Measurements from ENCODE around the gene MAP4K4.
"Not testable (repeated sequence)": the region's sequence is repeated elsewhere in the genome, so short reads cannot be mapped to it uniquely, and the experiment has no call there.

Gene MAP4K4

GRCh38 chr2:101736233-101736632, 38.7 kb downstream of the MAP4K4 start:
- peak; percentile 29 to 87 (median 70) for DNase-seq
- intact Hi-C loops (cut with DNase I): loop anchor here (5.0 kb wide), 1 partner anchor 39 kb away; the partner anchor contains the start of gene MAP4K4

- peak in 1 of 42 donors; percentile 40 for DNase-seq
- intact Hi-C loops (cut with DNase I): loop anchor here (5.0 kb wide), 1 partner anchor 40 kb away; the partner anchor contains the start of gene MAP4K4
Observed at GRCh38 chr2:101736861-101737291, 39.4 kb downstream of the MAP4K4 start.

- peak in 1 of 42 donors; percentile 43 for DNase-seq
- intact Hi-C loops (cut with DNase I): loop anchor here (5.0 kb wide), 1 partner anchor 40 kb away; the partner anchor contains the start of gene MAP4K4
Observed at GRCh38 chr2:101737478-101738255, 40.2 kb downstream of the MAP4K4 start.

GRCh38 chr2:101738649-101739048, 41.1 kb downstream of the MAP4K4 start:
- DNase-seq: no peak
- intact Hi-C loops (cut with DNase I): loop anchor here (5.0 kb wide), 1 partner anchor 41 kb away; the partner anchor contains the start of gene MAP4K4

- intact Hi-C loops (cut with DNase I): no loop called here
- DNase-seq: no peak
Observed at GRCh38 chr2:101740555-101740964, 43.1 kb downstream of the MAP4K4 start.

- intact Hi-C loops (cut with DNase I): no loop called here
- no peak for DNase-seq
Observed at GRCh38 chr2:101741775-101742520, 44.4 kb downstream of the MAP4K4 start.

GRCh38 chr2:101742547-101742946, 45.0 kb downstream of the MAP4K4 start:
- no peak for DNase-seq
- intact Hi-C loops (cut with DNase I): no loop called here

- intact Hi-C loops (cut with DNase I): no loop called here
- DNase-seq: peak in 6 of 42 donors; percentile 40 to 72 (median 46)
Observed at GRCh38 chr2:101743288-101743687, 45.8 kb downstream of the MAP4K4 start.

- intact Hi-C loops (cut with DNase I): no loop called here
- no peak for DNase-seq
Observed at GRCh38 chr2:101744832-101745231, 47.3 kb downstream of the MAP4K4 start.

- intact Hi-C loops (cut with DNase I): no loop called here
- peak in 1 of 42 donors; percentile 40 for DNase-seq
Observed at GRCh38 chr2:101745711-101746694, 48.5 kb downstream of the MAP4K4 start.

- intact Hi-C loops (cut with DNase I): no loop called here
- no peak for DNase-seq
Observed at GRCh38 chr2:101748000-101748399, 50.5 kb downstream of the MAP4K4 start.

GRCh38 chr2:101748462-101748861, 51.0 kb downstream of the MAP4K4 start:
- intact Hi-C loops (cut with DNase I); DNase-seq: not testable (repeated sequence)

- intact Hi-C loops (cut with DNase I): no loop called here
- DNase-seq: peak in 1 of 42 donors; percentile 34
Observed at GRCh38 chr2:101750688-101751087, 53.2 kb downstream of the MAP4K4 start.

- DNase-seq: peak in 1 of 42 donors; percentile 41
- intact Hi-C loops (cut with DNase I): no loop called here
Observed at GRCh38 chr2:101751276-101751815, 53.8 kb downstream of the MAP4K4 start.

GRCh38 chr2:101751875-101752619, 54.5 kb downstream of the MAP4K4 start:
- DNase-seq: peak in 1 of 42 donors; percentile 43
- intact Hi-C loops (cut with DNase I): no loop called here

GRCh38 chr2:101752716-101753616, 55.5 kb downstream of the MAP4K4 start:
- intact Hi-C loops (cut with DNase I): no loop called here
- DNase-seq: peak in 40 of 42 donors; percentile 50 to 91 (median 74)

All from head of caudate nucleus (tissue), 42 donors.